ENCODE results near the gene STX11. TPM values are rescaled to one million over a fixed set of nuclear protein-coding genes. Genes with fewer than 3 reads are reported as not detected.
A peak's percentile ranks its signal among the peaks of the same experiment; 100 is the strongest.

STX11 gene
- total and polyA plus RNA-seq, 2 of the 13 experiments (the other 11 are each of a cell fraction or from before 2014, with no cell fraction given): 0.03 TPM; not detected in 1

- TF ChIP-seq ZNF142 (CRISPR knock-in tag; IDR thresholded peaks at IDR 0.05) (peak; percentile 100), NFKBIZ (CRISPR knock-in tag; IDR thresholded peaks at IDR 0.05) (peak; percentile 83; the same call in 1 of the 2 replicates), ZNF207 (IDR thresholded peaks at IDR 0.05; ENCODE audit: borderline replicate concordance) (no peak), CTCF (CRISPR knock-in tag; IDR thresholded peaks at IDR 0.05) (peak; percentile 89), ISX (CRISPR knock-in tag; conservative IDR thresholded peaks at IDR 0.05) (peak; percentile 74; the same call in 1 of the 2 replicates), ZNF280D (CRISPR knock-in tag; IDR thresholded peaks at IDR 0.05) (0 out of 2 replicates have a peak, but pooled peaks have one; percentile 64), ZNF558 (CRISPR knock-in tag; IDR thresholded peaks at IDR 0.05; ENCODE audit: borderline replicate concordance) (peak; percentile 67; the same call in 1 of the 2 replicates), PBX2 (CRISPR knock-in tag; IDR thresholded peaks at IDR 0.05) (no peak), FOXJ3 (CRISPR knock-in tag; IDR thresholded peaks at IDR 0.05; ENCODE audit: borderline replicate concordance) (peak; percentile 67), ZXDC (CRISPR knock-in tag; IDR thresholded peaks at IDR 0.05) (peak; percentile 85; the same call in 1 of the 2 replicates), ZNF788 (CRISPR knock-in tag; IDR thresholded peaks at IDR 0.05; ENCODE audit: borderline replicate concordance) (no peak; the same call in none of the 2 replicates), GTF3A (CRISPR knock-in tag; conservative IDR thresholded peaks at IDR 0.05) (peak; percentile 94; the same call in 1 of the 2 replicates), SIX1 (CRISPR knock-in tag; IDR thresholded peaks at IDR 0.05; ENCODE audit: borderline replicate concordance) (no peak)
Measured at GRCh38 chr6:144215932-144216667, 65.8 kb downstream of the STX11 start (continued).

Measured in HepG2 (cell line).